Nephron (organoid): ENCODE results near the gene FMNL2.

Source experiments
- H3K27ac Mint-ChIP-seq, 3 experiments: 2 replicates each; pipeline ENCODE4 v1.8.0; 2020; ENCODE audit warnings: mixed read lengths in 3 of 3, mild to moderate bottlenecking in 2 of 3, moderate library complexity in 1 of 3
- H3K27me3 Mint-ChIP-seq: 2 replicates; pipeline ENCODE4 v1.8.0; 2021; ENCODE audit warnings: low read depth, mild to moderate bottlenecking, moderate library complexity, mixed read lengths
- H3K36me3 Mint-ChIP-seq: 2 replicates; pipeline ENCODE4 v1.8.0; 2020; ENCODE audit warnings: low read depth, mixed read lengths
- H3K4me1 Mint-ChIP-seq: 2 replicates; pipeline ENCODE4 v1.8.0; 2020; ENCODE audit warnings: mixed read lengths
- H3K4me3 Mint-ChIP-seq, 3 experiments: 2 replicates each; pipeline ENCODE4 v1.8.0; 2020; ENCODE audit warnings: mild to moderate bottlenecking in 3 of 3, mixed read lengths in 3 of 3, moderate library complexity in 2 of 3
- H3K9me3 Mint-ChIP-seq: 2 replicates; pipeline ENCODE4 v1.8.0; 2020; ENCODE audit warnings: mixed read lengths
- TF ChIP-seq, protein P1 (sequence below), 3 experiments: fragments of 200-600 bp; sonication (generic); IDR thresholded peaks; one replicate each; pipeline ENCODE4 v1.5.0; 2021; ENCODE audit warnings: antibody characterized with exemption in 3 of 3; ENCODE audit not compliant: unreplicated experiment in 3 of 3

FMNL2 gene

DNA sequence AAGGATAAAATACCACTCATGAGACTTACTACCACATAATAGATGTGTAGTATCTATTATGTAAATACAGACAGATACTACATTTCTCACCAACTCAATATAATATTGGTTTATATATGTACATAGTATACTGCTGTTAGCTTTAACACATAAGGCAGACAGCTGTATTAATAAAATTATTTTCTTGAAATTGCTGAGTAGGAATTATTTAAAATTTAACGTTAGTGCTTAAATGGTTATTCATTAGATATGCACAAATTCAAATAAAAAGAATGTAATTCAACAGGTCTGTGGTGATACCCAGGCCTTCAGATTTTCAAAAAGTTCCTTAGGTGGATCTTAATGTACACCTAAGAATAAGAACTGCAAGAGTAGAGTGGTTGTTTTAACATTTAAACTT, 323.2 kb downstream of the FMNL2 start:
- Mint-ChIP-seq H3K27me3 (no peaks in the 10 kb centered on the region), H3K4me1 (no peaks in the 10 kb centered on the region), H3K36me3 (peaks cover 70% of the 10 kb centered on the region), H3K9me3 (no peaks in the 10 kb centered on the region), H3K27ac (no peak overlapping the region), H3K4me3 (no peak overlapping the region)
- TF ChIP-seq, protein P1, sequence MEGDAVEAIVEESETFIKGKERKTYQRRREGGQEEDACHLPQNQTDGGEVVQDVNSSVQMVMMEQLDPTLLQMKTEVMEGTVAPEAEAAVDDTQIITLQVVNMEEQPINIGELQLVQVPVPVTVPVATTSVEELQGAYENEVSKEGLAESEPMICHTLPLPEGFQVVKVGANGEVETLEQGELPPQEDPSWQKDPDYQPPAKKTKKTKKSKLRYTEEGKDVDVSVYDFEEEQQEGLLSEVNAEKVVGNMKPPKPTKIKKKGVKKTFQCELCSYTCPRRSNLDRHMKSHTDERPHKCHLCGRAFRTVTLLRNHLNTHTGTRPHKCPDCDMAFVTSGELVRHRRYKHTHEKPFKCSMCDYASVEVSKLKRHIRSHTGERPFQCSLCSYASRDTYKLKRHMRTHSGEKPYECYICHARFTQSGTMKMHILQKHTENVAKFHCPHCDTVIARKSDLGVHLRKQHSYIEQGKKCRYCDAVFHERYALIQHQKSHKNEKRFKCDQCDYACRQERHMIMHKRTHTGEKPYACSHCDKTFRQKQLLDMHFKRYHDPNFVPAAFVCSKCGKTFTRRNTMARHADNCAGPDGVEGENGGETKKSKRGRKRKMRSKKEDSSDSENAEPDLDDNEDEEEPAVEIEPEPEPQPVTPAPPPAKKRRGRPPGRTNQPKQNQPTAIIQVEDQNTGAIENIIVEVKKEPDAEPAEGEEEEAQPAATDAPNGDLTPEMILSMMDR (IDR thresholded peaks at IDR 0.05; ENCODE audit: unreplicated experiment in 3 of 3) = no peak

GRCh38 chr2:152661076-152661475, 326.1 kb downstream of the FMNL2 start:
- Mint-ChIP-seq H3K4me1 (no peaks in the 10 kb centered on the region), H3K27me3 (no peaks in the 10 kb centered on the region), H3K27ac (no peak overlapping the region), H3K36me3 (peaks cover 78% of the 10 kb centered on the region), H3K9me3 (no peaks in the 10 kb centered on the region), H3K4me3 (no peak overlapping the region)
- TF ChIP-seq, protein P1 (IDR thresholded peaks at IDR 0.05; ENCODE audit: unreplicated experiment in 3 of 3) = no peak

DNA sequence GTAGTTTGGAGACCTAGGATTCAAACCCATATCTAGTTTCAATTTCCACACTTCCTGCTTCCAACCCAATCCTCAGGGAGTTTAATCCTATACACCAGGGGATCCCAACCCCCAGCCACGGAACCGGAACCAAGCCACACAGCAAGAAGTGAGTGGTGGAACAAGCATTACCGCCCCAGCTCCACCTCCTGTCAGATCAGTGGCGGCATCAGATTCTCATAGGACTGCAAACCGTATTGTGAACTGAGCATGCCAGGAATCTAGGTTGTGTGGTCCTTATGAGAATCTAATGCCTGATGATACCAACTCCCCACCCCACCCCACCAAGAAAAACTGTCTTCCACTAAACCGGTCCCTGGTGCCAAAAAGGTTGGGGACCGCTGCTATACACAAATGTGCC, 329.8 kb downstream of the FMNL2 start:
- Mint-ChIP-seq H3K9me3 (no peaks in the 10 kb centered on the region), H3K4me3 (no peak overlapping the region), H3K36me3 (peaks cover 82% of the 10 kb centered on the region), H3K27me3 (no peaks in the 10 kb centered on the region), H3K27ac (no peak overlapping the region), H3K4me1 (no peaks in the 10 kb centered on the region)
- TF ChIP-seq, protein P1 (IDR thresholded peaks at IDR 0.05; ENCODE audit: unreplicated experiment in 3 of 3) = no peak

DNA sequence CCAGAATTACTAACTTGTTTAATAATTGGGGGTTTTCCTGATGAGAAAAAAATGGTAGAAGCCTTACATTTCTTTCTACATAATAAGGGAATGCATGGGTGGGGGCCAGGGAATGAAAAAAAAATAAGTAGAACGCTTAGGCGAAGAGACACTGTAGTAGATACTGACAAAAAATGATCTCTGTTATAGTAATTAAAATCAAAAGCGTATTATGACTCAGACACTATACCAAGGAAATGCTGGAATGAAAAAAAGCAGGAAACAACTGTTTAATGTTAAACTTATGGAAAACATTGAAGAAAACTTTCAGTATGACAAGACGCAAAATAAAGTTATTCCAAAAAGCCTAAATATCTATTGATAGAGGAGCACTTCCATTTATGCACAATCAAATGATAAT, 339.4 kb downstream of the FMNL2 start:
- H3K4me1 Mint-ChIP-seq = no peaks in the 10 kb centered on the region
- H3K27ac Mint-ChIP-seq = no peak overlapping the region
- H3K9me3 Mint-ChIP-seq = no peaks in the 10 kb centered on the region
- peaks cover 64% of the 10 kb centered on the region for H3K36me3 Mint-ChIP-seq
- TF ChIP-seq, protein P1 (IDR thresholded peaks at IDR 0.05; ENCODE audit: unreplicated experiment in 3 of 3) = no peak
- no peak overlapping the region for H3K4me3 Mint-ChIP-seq
- H3K27me3 Mint-ChIP-seq = no peaks in the 10 kb centered on the region

- Mint-ChIP-seq H3K27me3 (no peaks in the 10 kb centered on the region), H3K27ac (no peak overlapping the region), H3K36me3 (peaks cover 70% of the 10 kb centered on the region), H3K4me3 (no peak overlapping the region), H3K4me1 (no peaks in the 10 kb centered on the region), H3K9me3 (no peaks in the 10 kb centered on the region)
- TF ChIP-seq, protein P1 (IDR thresholded peaks at IDR 0.05; ENCODE audit: unreplicated experiment in 3 of 3) = no peak
Measured at GRCh38 chr2:152676461-152676860, 341.5 kb downstream of the FMNL2 start.

- Mint-ChIP-seq H3K4me3 (no peak overlapping the region), H3K4me1 (no peaks in the 10 kb centered on the region), H3K36me3 (peaks cover 69% of the 10 kb centered on the region), H3K9me3 (no peaks in the 10 kb centered on the region), H3K27me3 (no peaks in the 10 kb centered on the region), H3K27ac (no peak overlapping the region)
- TF ChIP-seq, protein P1 (IDR thresholded peaks at IDR 0.05; ENCODE audit: unreplicated experiment in 3 of 3) = no peak
Measured at GRCh38 chr2:152678808-152679207, 343.8 kb downstream of the FMNL2 start.
